Mesendoderm (in vitro differentiated cells): ENCODE data around the gene VWCE.
"Not testable (repeated sequence)": the region's sequence is repeated elsewhere in the genome, so short reads cannot be mapped to it uniquely, and the experiment has no call there.

Experiments used
- DNase-seq: peaks from one replicate; pipeline ENCODE4 v3.0.0; 2013
- H2AK5ac ChIP-seq: 2 replicates; pipeline ENCODE4 v1.6.1; 2013; ENCODE audit warnings: low read length, inconsistent platforms
- H2BK120ac ChIP-seq: 2 replicates; pipeline ENCODE4 v1.6.1; 2013; ENCODE audit warnings: low read depth, mild to moderate bottlenecking, low read length, moderate library complexity, mixed read lengths
- H2BK15ac ChIP-seq: replicated peaks from 2 replicates; pipeline ENCODE4 v1.6.1; 2013; ENCODE audit warnings: low read depth, mild to moderate bottlenecking, moderate library complexity
- H2BK5ac ChIP-seq: 2 replicates; pipeline ENCODE4 v1.6.1; 2013; ENCODE audit warnings: low read length, inconsistent platforms
- H3K18ac ChIP-seq: 2 replicates; pipeline ENCODE4 v1.6.1; 2013; ENCODE audit warnings: mild to moderate bottlenecking, low read length, mixed read lengths
- H3K23ac ChIP-seq: one replicate; pipeline ENCODE4 v1.6.1; 2013; ENCODE audit warnings: low read length
- H3K27ac ChIP-seq: 2 replicates; pipeline ENCODE4 v1.5.1; 2013; ENCODE audit warnings: low read depth, mild to moderate bottlenecking, inconsistent platforms, low read length, moderate library complexity
- H3K27me3 ChIP-seq: 2 replicates; pipeline ENCODE4 v1.6.1; 2013; ENCODE audit warnings: low read length, control low read depth, mild to moderate bottlenecking, inconsistent platforms; ENCODE audit not compliant: insufficient read depth, poor library complexity
- H3K36me3 ChIP-seq: 2 replicates; pipeline ENCODE4 v1.6.1; 2013; ENCODE audit warnings: low read length, inconsistent platforms; ENCODE audit not compliant: control insufficient read depth, insufficient read depth
- H3K4ac ChIP-seq: one replicate; pipeline ENCODE4 v1.6.1; 2013; ENCODE audit warnings: low read depth, mild to moderate bottlenecking, low read length, moderate library complexity
- H3K4me1 ChIP-seq: 2 replicates; pipeline ENCODE4 v1.6.1; 2013; ENCODE audit warnings: low read depth, low read length, inconsistent platforms; ENCODE audit not compliant: control insufficient read depth
- H3K4me2 ChIP-seq: 2 replicates; pipeline ENCODE4 v1.6.1; 2013; ENCODE audit warnings: low read length
- H3K4me3 ChIP-seq: 2 replicates; pipeline ENCODE4 v1.5.1; 2013; ENCODE audit warnings: mild to moderate bottlenecking, low read length
- H3K56ac ChIP-seq: one replicate; pipeline ENCODE4 v1.6.1; 2013; ENCODE audit warnings: low read length
- H3K79me1 ChIP-seq: 2 replicates; pipeline ENCODE4 v1.6.1; 2013; ENCODE audit warnings: low read length, inconsistent platforms
- H3K79me2 ChIP-seq: 2 replicates; pipeline ENCODE4 v1.6.1; 2013; ENCODE audit warnings: mild to moderate bottlenecking, low read length; ENCODE audit not compliant: control insufficient read depth, insufficient read depth
- H3K9ac ChIP-seq: 2 replicates; pipeline ENCODE4 v1.6.1; 2013; ENCODE audit warnings: low read length, inconsistent platforms
- H4K5ac ChIP-seq: one replicate; pipeline ENCODE4 v1.6.1; 2013; ENCODE audit warnings: low read length
- H4K8ac ChIP-seq: one replicate; pipeline ENCODE4 v1.6.1; 2013; ENCODE audit warnings: low read depth, mild to moderate bottlenecking, control low read depth, low read length, moderate library complexity
- WGBS: extraction: QIAGEN DNeasy Blood & Tissue Kit; methylation state at CpG from one replicate; pipeline ENCODE4 v1.1.7; 2013; ENCODE audit warnings: low lambda C conversion rate, missing lambda C conversion rate; ENCODE audit not compliant: insufficient coverage; ENCODE audit errors: extremely low coverage; 5-methylcytosine and 5-hydroxymethylcytosine counted together

VWCE gene

DNA sequence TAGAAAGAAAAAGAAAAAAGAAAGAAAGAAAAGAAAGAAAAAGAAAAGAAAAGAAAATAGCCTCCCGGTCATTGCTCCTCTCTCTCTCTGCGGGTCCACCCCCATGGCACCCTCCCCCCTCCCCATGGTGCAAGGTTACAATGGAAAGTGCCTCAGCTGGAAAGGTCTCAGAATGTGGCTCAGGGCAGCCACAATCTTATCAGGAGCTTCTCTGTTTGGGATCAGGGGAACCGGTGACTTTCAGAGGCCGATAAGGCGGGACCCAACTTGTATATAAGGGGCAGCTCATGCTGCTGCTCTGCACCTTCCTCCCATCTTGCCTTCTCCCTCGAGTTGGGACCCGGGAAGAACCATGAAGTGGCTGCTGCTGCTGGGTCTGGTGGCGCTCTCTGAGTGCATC, 54.2 kb downstream of the VWCE start, which contains the start of gene PGA5:
Gene PGA5, plus strand, starts transcription at position 301 of the 400 bp plus-strand sequence. Its CDS starts 52 bp downstream, at position 353.
- not testable (repeated sequence) for H4K8ac ChIP-seq, DNase-seq, H3K4me3 ChIP-seq, H3K36me3 ChIP-seq, H3K56ac ChIP-seq, H3K9ac ChIP-seq, H3K79me2 ChIP-seq, H3K4me1 ChIP-seq, H2AK5ac ChIP-seq, H4K5ac ChIP-seq, H3K23ac ChIP-seq, H3K27me3 ChIP-seq, H3K27ac ChIP-seq, H3K4me2 ChIP-seq, H3K4ac ChIP-seq, H2BK120ac ChIP-seq, H2BK15ac ChIP-seq, H3K18ac ChIP-seq, H2BK5ac ChIP-seq, H3K79me1 ChIP-seq
- WGBS = no CpG with 5 or more reads among the region's 8 CpGs

DNA sequence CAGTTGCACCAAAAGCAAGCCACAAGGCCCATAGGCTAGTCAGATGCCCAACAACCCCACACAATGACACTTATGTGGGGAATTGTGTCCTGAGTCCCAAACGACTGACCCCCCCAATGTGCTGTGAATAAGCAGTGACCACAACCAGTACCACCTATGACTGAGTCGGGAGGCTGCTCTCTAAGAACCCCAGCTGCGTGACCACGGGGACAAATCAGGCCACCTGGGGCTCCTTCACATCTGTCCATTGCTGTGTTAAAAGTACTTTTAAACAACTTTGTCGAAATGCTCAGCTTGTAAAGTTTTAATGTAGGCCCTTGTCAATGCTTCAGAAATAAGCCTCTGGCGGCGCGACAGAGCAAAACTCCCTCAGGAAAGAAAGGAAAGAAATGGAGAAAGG, 54.8 kb downstream of the VWCE start:
- not testable (repeated sequence) for H3K4ac ChIP-seq, H3K4me2 ChIP-seq, H2BK5ac ChIP-seq, H3K27ac ChIP-seq, H2BK15ac ChIP-seq, H3K79me1 ChIP-seq, H2BK120ac ChIP-seq, H3K79me2 ChIP-seq, H3K18ac ChIP-seq, H2AK5ac ChIP-seq, H3K27me3 ChIP-seq, H4K5ac ChIP-seq, H3K23ac ChIP-seq, H3K4me1 ChIP-seq, H3K36me3 ChIP-seq, H3K4me3 ChIP-seq, H4K8ac ChIP-seq, H3K9ac ChIP-seq, DNase-seq, H3K56ac ChIP-seq
- no CpG with 5 or more reads among the region's 8 CpGs for WGBS

DNA sequence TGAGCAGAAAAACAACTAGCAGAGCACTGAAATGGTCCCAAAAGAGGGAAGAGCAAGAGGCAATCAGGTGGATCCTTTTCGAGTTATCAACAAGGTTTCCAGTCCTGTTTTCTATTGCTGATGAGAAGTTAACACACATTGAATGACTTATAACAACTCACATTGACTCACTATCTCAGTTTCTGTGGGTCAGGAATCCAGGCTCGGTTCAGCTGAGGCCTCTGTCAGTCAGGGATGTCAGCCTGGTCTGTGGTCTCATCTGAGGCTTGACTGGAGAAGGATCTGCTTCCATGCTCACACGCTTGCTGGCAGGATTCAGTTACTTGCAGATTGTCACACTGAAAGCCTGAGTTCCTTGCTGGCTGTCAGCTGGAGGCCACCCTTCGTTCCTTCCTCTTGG, 58.0 kb downstream of the VWCE start:
- H3K4me3 ChIP-seq, H3K4me1 ChIP-seq, H3K27me3 ChIP-seq, H3K23ac ChIP-seq, DNase-seq, H3K4ac ChIP-seq, H4K5ac ChIP-seq, H3K27ac ChIP-seq, H2AK5ac ChIP-seq, H3K36me3 ChIP-seq, H2BK15ac ChIP-seq, H2BK120ac ChIP-seq, H3K4me2 ChIP-seq, H3K79me2 ChIP-seq, H3K56ac ChIP-seq, H3K18ac ChIP-seq, H4K8ac ChIP-seq, H3K79me1 ChIP-seq, H2BK5ac ChIP-seq, H3K9ac ChIP-seq: not testable (repeated sequence)
- no CpG with 5 or more reads among the region's 4 CpGs for WGBS

- H3K27me3 ChIP-seq, H3K9ac ChIP-seq, H3K18ac ChIP-seq, H3K79me2 ChIP-seq, H3K79me1 ChIP-seq, DNase-seq, H4K5ac ChIP-seq, H3K56ac ChIP-seq, H3K4me1 ChIP-seq, H3K27ac ChIP-seq, H3K23ac ChIP-seq, H2AK5ac ChIP-seq, H4K8ac ChIP-seq, H3K4ac ChIP-seq, H2BK15ac ChIP-seq, H3K4me2 ChIP-seq, H3K4me3 ChIP-seq, H2BK5ac ChIP-seq, H2BK120ac ChIP-seq, H3K36me3 ChIP-seq: not testable (repeated sequence)
- WGBS = no CpG with 5 or more reads among the region's 3 CpGs
Observed at GRCh38 chr11:61232548-61233145, 62.5 kb downstream of the VWCE start.

GRCh38 chr11:61231585-61231984, 63.5 kb downstream of the VWCE start:
- not testable (repeated sequence) for H3K79me1 ChIP-seq, H3K4me1 ChIP-seq, H3K27me3 ChIP-seq, H3K23ac ChIP-seq, H3K18ac ChIP-seq, H3K4me2 ChIP-seq, H2AK5ac ChIP-seq, DNase-seq, H3K79me2 ChIP-seq, H3K4me3 ChIP-seq, H4K8ac ChIP-seq, H3K27ac ChIP-seq, H2BK120ac ChIP-seq, H3K9ac ChIP-seq, H3K36me3 ChIP-seq, H2BK5ac ChIP-seq, H3K56ac ChIP-seq, H4K5ac ChIP-seq, H2BK15ac ChIP-seq, H3K4ac ChIP-seq
- no CpG with 5 or more reads among the region's 5 CpGs for WGBS

GRCh38 chr11:61231033-61231432, 64.1 kb downstream of the VWCE start:
- not testable (repeated sequence) for H3K9ac ChIP-seq, H2AK5ac ChIP-seq, H4K8ac ChIP-seq, H3K4me1 ChIP-seq, H2BK120ac ChIP-seq, H3K79me2 ChIP-seq, H2BK5ac ChIP-seq, H3K18ac ChIP-seq, H3K56ac ChIP-seq, H3K4me3 ChIP-seq, H4K5ac ChIP-seq, H3K36me3 ChIP-seq, H3K27ac ChIP-seq, H3K4me2 ChIP-seq, H2BK15ac ChIP-seq, H3K79me1 ChIP-seq, DNase-seq, H3K23ac ChIP-seq, H3K4ac ChIP-seq, H3K27me3 ChIP-seq
- no CpG with 5 or more reads among the region's 15 CpGs for WGBS
